HepG2 (cell line): ENCODE data around the gene SLC35F1. TPM values are rescaled to one million over a fixed set of nuclear protein-coding genes. Genes with fewer than 3 reads are reported as not detected.

Source experiments
- ATAC-seq: fragments of 200-7000 bp; cut with Tn5 transposase; 3 replicates; pipeline ENCODE4 v1.9.1; 2020; ENCODE audit warnings: mild to moderate bottlenecking, moderate library complexity
- BruUV-seq: library from RNA; stranded (reverse); fragments of 400-500 nt; replicated peaks from 2 replicates; lab custom pipeline; 2021; lab: Mats Ljungman, UMichigan
- CTCF ChIA-PET: fragments of 300-600 bp; formaldehyde crosslinking; extraction: SDS; loops from one replicate; lab custom pipeline; 2021; ENCODE audit warnings: low total read pairs, inconsistent platforms, low intra/inter-chr PET ratio; lab: Yijun Ruan, JAX
- POLR2A ChIA-PET: fragments of 350-600 bp; sonication (Branson Sonifier 250); formaldehyde crosslinking; loops from one replicate; lab custom pipeline; 2020; ENCODE audit warnings: antibody characterized with exemption, inconsistent platforms; lab: Yijun Ruan, JAX
- DNase-seq: peaks from one replicate; pipeline ENCODE4 v3.0.0-alpha.2; 2015; ENCODE audit warnings: low spot score
- FAIRE-seq: peaks from 3 replicates; lab custom pipeline; 2011; peaks lifted over from hg19 to GRCh38; lab: Jason Lieb, UNC
- H2AFZ ChIP-seq: one replicate; pipeline ENCODE4 v1.6.1; 2011; ENCODE audit warnings: low read length, inconsistent platforms
- H3K27ac ChIP-seq: fragments of 300-600 bp; 3 replicates; pipeline ENCODE4 v1.8.0; 2011; ENCODE audit warnings: mixed run types, mild to moderate bottlenecking, mixed read lengths, low read length, inconsistent platforms; ENCODE audit not compliant: insufficient read depth; ENCODE audit errors: extremely low read length
- H3K27me3 ChIP-seq, 2 experiments: fragments of 200-600 bp in 1 of 2; 2 replicates in 1 of 2; 3 replicates in 1 of 2; pipeline versions ENCODE4 v1.6.0 to v1.8.0; 2011; ENCODE audit warnings: low read length in 2 of 2, mild to moderate bottlenecking in 2 of 2, moderate library complexity in 2 of 2, inconsistent platforms in 1 of 2; ENCODE audit not compliant: insufficient read depth in 2 of 2, control insufficient read depth in 1 of 2
- H3K36me3 ChIP-seq, 2 experiments: fragments of 200-600 bp in 1 of 2; replicated peaks in 1 of 2; 2 replicates in 1 of 2; 3 replicates in 1 of 2; pipeline versions ENCODE4 v1.5.1 to v1.8.0; 2011; ENCODE audit warnings: low read length in 2 of 2, inconsistent platforms in 1 of 2; ENCODE audit not compliant: insufficient read depth in 2 of 2, control insufficient read depth in 1 of 2
- H3K4me1 ChIP-seq: 2 replicates; pipeline ENCODE4 v1.5.1; 2012; ENCODE audit warnings: low read length, inconsistent platforms; ENCODE audit not compliant: insufficient read depth
- H3K4me2 ChIP-seq: 2 replicates; pipeline ENCODE4 v1.6.0; 2011; ENCODE audit warnings: low read depth, low read length, inconsistent platforms
- H3K4me3 ChIP-seq, 3 experiments: fragments of 200-600 bp in 1 of 3; sonication (generic), shearing (Covaris generic) in 1 of 3; replicated peaks in 1 of 3; 2 replicates each; pipeline ENCODE4 v1.5.1; 2011 to 2016; ENCODE audit warnings: low read length in 3 of 3, inconsistent platforms in 2 of 3, low read depth in 2 of 3, mild to moderate bottlenecking in 2 of 3, control low read depth in 1 of 3, mixed read lengths in 1 of 3; ENCODE audit not compliant: insufficient read depth in 1 of 3
- H3K79me2 ChIP-seq: one replicate; pipeline ENCODE4 v1.6.1; 2011; ENCODE audit warnings: low read length, inconsistent platforms; ENCODE audit not compliant: insufficient read depth
- H3K9ac ChIP-seq: 2 replicates; pipeline ENCODE4 v1.6.0; 2011; ENCODE audit warnings: mild to moderate bottlenecking, low read depth, low read length, inconsistent platforms; ENCODE audit not compliant: insufficient read depth
- H3K9me3 ChIP-seq: 2 replicates; pipeline ENCODE4 v1.5.1; 2012; ENCODE audit warnings: mild to moderate bottlenecking, low read length
- H4K20me1 ChIP-seq: 2 replicates; pipeline ENCODE4 v1.6.0; 2011; ENCODE audit warnings: inconsistent platforms, mild to moderate bottlenecking, low read length, moderate library complexity; ENCODE audit not compliant: insufficient read depth
- DNMT1 ChIP-seq: sonication (generic); formaldehyde crosslinking; IDR thresholded peaks from 2 replicates; pipeline ENCODE4 v1.5.1; 2020; ENCODE audit warnings: mild to moderate bottlenecking, missing genetic modification reagents
- DNMT3B ChIP-seq: conservative IDR thresholded peaks from 2 replicates; pipeline ENCODE4 v1.6.1; 2016; ENCODE audit warnings: missing biosample characterization, control low read depth
- HMGA1 ChIP-seq: sonication (generic); formaldehyde crosslinking; conservative IDR thresholded peaks from 2 replicates; pipeline ENCODE4 v1.4.0; 2020; ENCODE audit warnings: missing genetic modification reagents
- MXD3 ChIP-seq: IDR thresholded peaks from 2 replicates; pipeline ENCODE4 v1.6.1; 2016; ENCODE audit warnings: mild to moderate bottlenecking, missing biosample characterization, missing genetic modification reagents
- NRL ChIP-seq: sonication (generic); formaldehyde crosslinking; IDR thresholded peaks from 2 replicates; pipeline ENCODE4 v1.5.0; 2020; ENCODE audit warnings: missing genetic modification reagents, mild to moderate bottlenecking, moderate library complexity, borderline replicate concordance
- RAD51 ChIP-seq: fragments of 450-650 bp; IDR thresholded peaks from 2 replicates; pipeline ENCODE4 v1.6.1; 2016; ENCODE audit warnings: borderline replicate concordance
- SMAD1 ChIP-seq: sonication (generic); formaldehyde crosslinking; IDR thresholded peaks from 2 replicates; pipeline ENCODE4 v1.4.0; 2020; ENCODE audit warnings: missing genetic modification reagents, low read depth, mild to moderate bottlenecking, borderline replicate concordance
- TFDP2 ChIP-seq: sonication (generic); formaldehyde crosslinking; IDR thresholded peaks from 2 replicates; pipeline ENCODE4 v1.4.0; 2020; ENCODE audit warnings: missing genetic modification reagents
- ZNF468 ChIP-seq: sonication (generic); formaldehyde crosslinking; IDR thresholded peaks from 2 replicates; pipeline ENCODE4 v1.8.0; 2022; ENCODE audit warnings: mild to moderate bottlenecking, moderate library complexity, missing genetic modification reagents
- ZNF572 ChIP-seq: sonication (generic); formaldehyde crosslinking; IDR thresholded peaks from 2 replicates; pipeline ENCODE4 v1.5.1; 2020; ENCODE audit warnings: mild to moderate bottlenecking, missing genetic modification reagents
- ZNF660 ChIP-seq: sonication (generic); formaldehyde crosslinking; IDR thresholded peaks from 2 replicates; pipeline ENCODE4 v1.5.1; 2020; ENCODE audit warnings: mild to moderate bottlenecking, low read depth, missing genetic modification reagents, borderline replicate concordance
- ZNF724P ChIP-seq: sonication (generic); formaldehyde crosslinking; IDR thresholded peaks from 2 replicates; pipeline ENCODE4 v1.8.0; 2022; ENCODE audit warnings: missing genetic modification reagents, borderline replicate concordance
- ZSCAN29 ChIP-seq: sonication (generic); formaldehyde crosslinking; conservative IDR thresholded peaks from 2 replicates; pipeline ENCODE4 v1.4.0; 2020; ENCODE audit warnings: mild to moderate bottlenecking, missing genetic modification reagents
- WGBS: methylation state at CpG from one replicate; pipeline ENCODE4 v1.1.6; 2017; ENCODE audit warnings: low lambda C conversion rate; 5-methylcytosine and 5-hydroxymethylcytosine counted together
- in situ Hi-C: cut with HindIII; loops from 2 replicates; pipeline ENCODE4 v1.10.0; 2017; ENCODE audit warnings: low pct_unique_long_range_greater_than_20kb; ENCODE audit not compliant: extremely low pct_ligation_motif_present
- intact Hi-C: fragments of 100-400 bp; cut with micrococcal nuclease; formaldehyde crosslinking; loops from one replicate; pipeline ENCODE4 v1.10.0; 2022; ENCODE audit not compliant: unreplicated experiment
- polyA plus RNA-seq, 8 experiments: library from polyadenylated mRNA; depleted of rRNA in 3 of 8; stranded (reverse) in 7 of 8; unstranded in 1 of 8; fragments of >200 nt; fragmentation: Illumina TruSeq in 4 of 8; extraction: Trizol in 4 of 8; gene quantifications; 2 replicates each; pipeline versions ENCODE4 v1.2.1 to v1.2.3, GENCODE V29; 2011 to 2016; ENCODE audit warnings: low read depth in 4 of 8, missing spikeins in 1 of 8, mixed read lengths in 1 of 8; ENCODE audit not compliant: insufficient read depth in 1 of 8
- total RNA-seq, 5 experiments: library from RNA; depleted of rRNA; stranded (reverse); fragments of >200 nt; fragmentation: Illumina TruSeq; extraction: Trizol; gene quantifications; 2 replicates each; pipeline ENCODE4 v1.2.3, GENCODE V29; 2016; ENCODE audit warnings: low read depth in 1 of 5

The SLC35F1 gene
- total and polyA plus RNA-seq, 2 of the 13 experiments (the other 11 are each of a cell fraction or from before 2014, with no cell fraction given): 0.01 TPM; not detected in 1

- Histone ChIP-seq H3K27ac (no peak overlapping the region), H3K4me3 (no peak overlapping the region), H3K79me2 (no peaks in the 10 kb centered on the region), H3K9ac (no peak overlapping the region), H3K9me3 (no peaks in the 10 kb centered on the region), H3K36me3 (no peaks in the 10 kb centered on the region), H3K4me2 (no peak overlapping the region), H2AFZ (no peak overlapping the region), H4K20me1 (no peaks in the 10 kb centered on the region), H3K4me1 (no peaks in the 10 kb centered on the region), H3K27me3 (no peaks in the 10 kb centered on the region)
- ATAC-seq (no peak), DNase-seq (no peak), FAIRE-seq (no peak)
- ChIA-PET POLR2A (no interaction called here), CTCF (no interaction called here)
- no peak for TF ChIP-seq DNMT3B (CRISPR knock-in tag)
- no peak for TF ChIP-seq NRL (CRISPR knock-in tag)
- no peak for TF ChIP-seq TFDP2 (CRISPR knock-in tag)
- TF ChIP-seq HMGA1: no peak
- TF ChIP-seq SMAD1 (CRISPR knock-in tag): no peak
- TF ChIP-seq ZNF724P (CRISPR knock-in tag): no peak
- TF ChIP-seq ZNF572 (CRISPR knock-in tag): no peak
- TF ChIP-seq DNMT1: no peak
- TF ChIP-seq RAD51: no peak
- no peak for TF ChIP-seq ZNF468 (CRISPR knock-in tag)
- no peak for TF ChIP-seq ZSCAN29 (CRISPR knock-in tag)
- no peak for TF ChIP-seq MXD3
- TF ChIP-seq ZNF660: no peak
- in situ Hi-C loops: no loop called here
- 10% methylated on average over 1 of the region's 2 CpGs for WGBS
- intact Hi-C loops: no loop called here
- no TSS peak for BruUV-seq
Observed at GRCh38 chr6:118353564-118353963, 446.5 kb downstream of the SLC35F1 start.
